Activated naive CD8-positive, alpha-beta T cell treated with anti-CD3 and anti-CD28 coated beads, Interleukin-2, amount 10 ng/mL, durations not matched to agents 7 days and 5 days (primary cell): ENCODE measurements around the gene TGFBI. TPM values are rescaled to one million over a fixed set of nuclear protein-coding genes. Genes with fewer than 3 reads are reported as not detected.

ENCODE experiments used
- ATAC-seq: fragments of 150-1000 bp; cut with Tn5 transposase; one replicate; pipeline ENCODE4 v1.10.0; 2021; ENCODE audit warnings: low read depth, moderate library complexity
- POLR2A ChIA-PET: fragments of 350-600 bp; sonication (Branson Sonifier 250); formaldehyde crosslinking; loops from one replicate; lab custom pipeline; 2021; ENCODE audit warnings: antibody characterized with exemption; lab: Charles Lee
- DNase-seq: peaks from one replicate; pipeline ENCODE4 v3.0.0; 2021
- H3K27ac Mint-ChIP-seq: one replicate; pipeline ENCODE4 v1.8.0; 2022; ENCODE audit warnings: mild to moderate bottlenecking, mixed read lengths
- H3K27me3 Mint-ChIP-seq: one replicate; pipeline ENCODE4 v1.8.0; 2022; ENCODE audit warnings: mild to moderate bottlenecking, moderate library complexity, mixed read lengths
- H3K36me3 Mint-ChIP-seq: one replicate; pipeline ENCODE4 v1.8.0; 2021; ENCODE audit warnings: mild to moderate bottlenecking, mixed read lengths
- H3K4me1 Mint-ChIP-seq: one replicate; pipeline ENCODE4 v1.8.0; 2021; ENCODE audit warnings: mixed read lengths
- H3K4me3 Mint-ChIP-seq: one replicate; pipeline ENCODE4 v1.8.0; 2022; ENCODE audit warnings: mild to moderate bottlenecking, moderate library complexity, mixed read lengths
- H3K9me3 Mint-ChIP-seq: one replicate; pipeline ENCODE4 v1.8.0; 2021; ENCODE audit warnings: mixed read lengths
- total RNA-seq, 2 experiments: library from RNA; stranded (reverse); gene quantifications; one replicate each; pipeline ENCODE4 v1.2.3, GENCODE V29; 2021

The TGFBI gene
- total RNA-seq, 2 experiments from 2014 or later: 9.3 to 14.6 TPM

GRCh38 chr5:136094913-136095641 is 66.3 kb downstream of the TGFBI start:
- POLR2A ChIA-PET: no interaction called here
- no peaks in the 10 kb centered on the region for H3K36me3 Mint-ChIP-seq
- DNase-seq: no peak
- H3K27me3 Mint-ChIP-seq: peaks cover 27% of the 10 kb centered on the region
- H3K27ac Mint-ChIP-seq: no peak overlapping the region
- no peak for ATAC-seq
- no peaks in the 10 kb centered on the region for H3K4me1 Mint-ChIP-seq
- H3K4me3 Mint-ChIP-seq: no peak overlapping the region
- H3K9me3 Mint-ChIP-seq: no peaks in the 10 kb centered on the region

DNA sequence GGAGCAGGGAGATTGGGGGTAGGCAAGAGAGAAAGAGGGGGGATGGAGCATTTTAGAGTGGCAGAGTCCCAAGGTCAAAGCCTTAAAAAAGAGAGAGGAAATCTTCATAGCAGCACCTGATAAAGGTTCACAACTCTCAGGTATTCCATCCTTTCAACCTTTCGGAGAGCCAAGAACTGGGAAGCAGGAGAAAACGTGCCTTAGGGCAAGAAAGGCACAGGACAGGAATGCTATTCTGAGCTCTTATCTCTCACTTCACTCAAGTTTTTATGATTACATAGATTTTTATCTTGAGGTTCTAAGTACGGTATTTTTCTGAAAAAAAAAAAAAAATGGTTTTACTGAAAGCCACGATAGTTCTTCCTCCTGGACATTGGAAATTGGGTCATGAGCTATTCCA is 69.4 kb downstream of the TGFBI start:
- Mint-ChIP-seq H3K4me1 (no peaks in the 10 kb centered on the region), H3K27me3 (peaks cover 33% of the 10 kb centered on the region), H3K4me3 (no peak overlapping the region), H3K27ac (no peak overlapping the region), H3K9me3 (no peaks in the 10 kb centered on the region), H3K36me3 (no peaks in the 10 kb centered on the region)
- POLR2A ChIA-PET: no interaction called here
- DNase-seq (no peak), ATAC-seq (no peak)

GRCh38 chr5:136099870-136100269 is 71.1 kb downstream of the TGFBI start:
- Mint-ChIP-seq H3K4me1 (no peaks in the 10 kb centered on the region), H3K9me3 (no peaks in the 10 kb centered on the region), H3K36me3 (no peaks in the 10 kb centered on the region), H3K27me3 (peaks cover 33% of the 10 kb centered on the region), H3K27ac (no peak overlapping the region), H3K4me3 (no peak overlapping the region)
- no peak for ATAC-seq
- DNase-seq: no peak
- POLR2A ChIA-PET: no interaction called here

- POLR2A ChIA-PET: no interaction called here
- Mint-ChIP-seq H3K36me3 (no peaks in the 10 kb centered on the region), H3K4me3 (no peak overlapping the region), H3K27me3 (peaks cover 26% of the 10 kb centered on the region), H3K9me3 (no peaks in the 10 kb centered on the region), H3K4me1 (no peaks in the 10 kb centered on the region), H3K27ac (no peak overlapping the region)
- DNase-seq (no peak), ATAC-seq (no peak)
Measured at GRCh38 chr5:136101884-136102283, 73.1 kb downstream of the TGFBI start.

DNA sequence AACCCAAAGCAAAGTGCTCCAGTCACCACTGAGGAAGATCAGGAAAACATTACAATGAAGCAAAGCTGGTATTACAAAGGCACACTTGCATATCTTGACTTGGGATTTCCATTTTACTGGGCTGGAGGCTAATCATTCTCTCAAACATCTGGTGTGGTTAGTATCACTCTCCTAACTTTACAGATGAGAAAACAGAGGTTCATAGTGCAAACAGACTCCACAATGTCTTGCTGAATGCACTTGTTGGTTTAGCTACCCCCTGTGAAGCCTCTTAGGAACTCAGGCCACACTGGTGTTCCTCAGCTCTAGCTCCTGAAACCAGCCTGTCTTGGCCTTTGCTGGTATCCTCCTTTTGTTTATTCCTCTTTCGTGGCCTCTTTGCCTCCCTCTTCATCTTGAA is 74.3 kb downstream of the TGFBI start:
- no peak overlapping the region for H3K27ac Mint-ChIP-seq
- ATAC-seq: no peak
- H3K9me3 Mint-ChIP-seq: no peaks in the 10 kb centered on the region
- H3K27me3 Mint-ChIP-seq: peaks cover 25% of the 10 kb centered on the region
- H3K36me3 Mint-ChIP-seq: no peaks in the 10 kb centered on the region
- POLR2A ChIA-PET: no interaction called here
- DNase-seq: no peak
- H3K4me3 Mint-ChIP-seq: no peak overlapping the region
- H3K4me1 Mint-ChIP-seq: no peaks in the 10 kb centered on the region

DNA sequence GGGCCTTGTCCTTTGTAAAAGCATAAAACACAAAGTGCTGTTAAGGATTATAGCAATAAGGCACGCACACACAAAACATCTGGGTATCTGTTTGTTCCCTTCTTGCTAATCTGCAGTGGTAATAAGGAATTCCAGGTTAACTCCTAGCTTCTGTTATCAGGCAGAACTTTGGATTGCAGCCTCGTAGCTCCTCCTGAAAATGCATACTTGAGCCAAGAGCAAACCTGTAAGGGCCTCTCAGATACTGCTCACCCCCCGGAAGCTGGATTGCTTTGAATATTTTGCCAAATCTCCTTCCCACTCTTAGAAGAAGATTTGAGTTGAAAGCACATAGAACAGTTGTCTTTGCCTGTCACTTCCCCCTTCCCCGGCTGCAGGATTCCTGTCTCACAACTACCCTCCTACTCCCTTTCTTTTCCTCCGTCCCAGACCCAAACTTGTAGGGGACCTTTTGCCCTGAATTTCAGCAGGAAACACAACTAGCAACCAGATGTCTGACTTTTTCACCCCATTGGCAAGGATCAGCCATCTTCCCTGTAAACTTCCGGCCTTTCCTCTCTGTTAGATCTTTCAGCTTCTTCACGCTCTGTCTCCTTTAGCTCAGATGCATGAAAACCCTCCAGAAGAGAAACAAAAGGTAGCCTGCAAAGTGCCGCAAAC is 75.6 kb downstream of the TGFBI start:
- peaks cover 21% of the 10 kb centered on the region for H3K27me3 Mint-ChIP-seq
- H3K4me3 Mint-ChIP-seq: no peak overlapping the region
- H3K36me3 Mint-ChIP-seq: no peaks in the 10 kb centered on the region
- POLR2A ChIA-PET: no interaction called here
- no peaks in the 10 kb centered on the region for H3K4me1 Mint-ChIP-seq
- no peak for ATAC-seq
- no peaks in the 10 kb centered on the region for H3K9me3 Mint-ChIP-seq
- no peak overlapping the region for H3K27ac Mint-ChIP-seq
- DNase-seq: no peak

- Mint-ChIP-seq H3K27ac (no peak overlapping the region), H3K9me3 (no peaks in the 10 kb centered on the region), H3K36me3 (no peaks in the 10 kb centered on the region), H3K4me1 (no peaks in the 10 kb centered on the region), H3K4me3 (no peak overlapping the region), H3K27me3 (peaks cover 14% of the 10 kb centered on the region)
- no peak for ATAC-seq
- DNase-seq: no peak
- POLR2A ChIA-PET: no interaction called here
Measured at GRCh38 chr5:136106351-136107031, 77.7 kb downstream of the TGFBI start.

- DNase-seq (no peak), ATAC-seq (no peak)
- H3K27me3 Mint-ChIP-seq: peaks cover 15% of the 10 kb centered on the region
- H3K4me1 Mint-ChIP-seq: no peaks in the 10 kb centered on the region
- H3K27ac Mint-ChIP-seq: no peak overlapping the region
- H3K4me3 Mint-ChIP-seq: no peak overlapping the region
- H3K36me3 Mint-ChIP-seq: no peaks in the 10 kb centered on the region
- POLR2A ChIA-PET: no interaction called here
- no peaks in the 10 kb centered on the region for H3K9me3 Mint-ChIP-seq
Measured at GRCh38 chr5:136108180-136108611, 79.4 kb downstream of the TGFBI start.

- H3K4me3 Mint-ChIP-seq: no peak overlapping the region
Measured at GRCh38 chr5:136108766-136109165, 80.0 kb downstream of the TGFBI start.

GRCh38 chr5:136109453-136110135 is 80.8 kb downstream of the TGFBI start:
- H3K4me1 Mint-ChIP-seq: no peaks in the 10 kb centered on the region
- POLR2A ChIA-PET: no interaction called here
- no peaks in the 10 kb centered on the region for H3K36me3 Mint-ChIP-seq
- DNase-seq (no peak), ATAC-seq (no peak)
- H3K9me3 Mint-ChIP-seq: no peaks in the 10 kb centered on the region
- H3K27ac Mint-ChIP-seq: no peak overlapping the region
- no peak overlapping the region for H3K4me3 Mint-ChIP-seq
- peaks cover 11% of the 10 kb centered on the region for H3K27me3 Mint-ChIP-seq

More at GRCh38 chr5:136108766-136109165, 80.0 kb downstream of the TGFBI start:
- DNase-seq (no peak), ATAC-seq (no peak)
- Mint-ChIP-seq H3K27ac (no peak overlapping the region), H3K9me3 (no peaks in the 10 kb centered on the region), H3K36me3 (no peaks in the 10 kb centered on the region), H3K4me1 (no peaks in the 10 kb centered on the region), H3K27me3 (peaks cover 11% of the 10 kb centered on the region)
- POLR2A ChIA-PET: no interaction called here

Other genes with a start within 250 kb of the TGFBI start
- gene SLC25A48, start 194.3 kb upstream of the TGFBI start, total RNA-seq: not detected
- not detected for gene IL9, start 133.1 kb upstream of the TGFBI start, total RNA-seq
- gene LECT2, start 74.0 kb upstream of the TGFBI start, total RNA-seq: not detected
- gene SMAD5, start 103.9 kb downstream of the TGFBI start, total RNA-seq: 10 to 100 TPM; 22.9 to 29.6 TPM
- gene SMIM32, start 164.2 kb downstream of the TGFBI start, total RNA-seq: not detected